ENCODE data around the gene SRSF12.

Gene SRSF12

DNA sequence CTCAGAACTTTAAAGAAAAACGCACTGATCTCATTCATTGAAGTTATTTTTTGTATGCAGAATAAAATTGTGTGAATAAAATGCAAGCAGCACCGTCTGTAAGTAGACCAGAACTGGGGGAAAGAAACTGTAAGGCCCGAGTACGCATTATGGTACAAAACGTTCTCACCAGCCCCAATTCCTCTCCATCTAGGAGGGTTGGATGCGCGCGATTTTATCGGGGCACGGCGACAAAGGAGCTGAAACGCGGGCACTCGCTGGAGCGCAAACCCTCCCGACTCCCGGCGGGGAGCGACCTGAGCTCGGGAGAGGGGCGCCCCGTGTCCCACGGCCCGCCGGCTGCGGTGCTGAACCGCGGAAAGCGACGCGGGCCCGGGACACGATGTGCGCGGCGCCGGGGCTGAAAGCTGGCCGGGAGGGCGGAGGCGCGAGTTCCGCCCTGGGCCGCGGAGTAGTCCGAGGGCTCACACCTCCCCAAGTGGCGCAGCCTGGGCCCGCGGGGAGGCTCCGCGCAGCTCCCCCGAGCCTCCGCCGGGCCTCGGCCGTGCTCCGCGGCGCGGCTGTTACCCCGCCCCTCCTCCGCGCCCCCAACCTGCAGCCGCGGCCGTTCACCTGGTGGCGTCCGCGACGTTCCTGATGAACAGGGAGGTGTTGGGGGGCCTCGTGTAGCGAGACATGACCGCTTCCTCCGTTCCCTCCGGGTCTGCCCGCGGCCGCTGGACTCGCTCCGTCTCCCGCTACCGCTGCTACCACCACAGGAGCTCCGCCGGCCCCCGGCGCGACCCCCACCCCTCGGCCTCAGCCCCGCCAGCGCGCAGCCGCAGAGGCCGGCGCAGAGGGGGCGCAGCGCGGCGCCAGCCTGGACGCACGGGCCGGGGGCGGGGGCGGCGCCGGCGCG, at the start of gene SRSF12:
SRSF12 (minus strand) TSS at position 861 of the 898 bp plus-strand sequence; CDS start at position 677, 184 bp downstream.
- DNase-seq = peak; percentile 15 to 35

DNA sequence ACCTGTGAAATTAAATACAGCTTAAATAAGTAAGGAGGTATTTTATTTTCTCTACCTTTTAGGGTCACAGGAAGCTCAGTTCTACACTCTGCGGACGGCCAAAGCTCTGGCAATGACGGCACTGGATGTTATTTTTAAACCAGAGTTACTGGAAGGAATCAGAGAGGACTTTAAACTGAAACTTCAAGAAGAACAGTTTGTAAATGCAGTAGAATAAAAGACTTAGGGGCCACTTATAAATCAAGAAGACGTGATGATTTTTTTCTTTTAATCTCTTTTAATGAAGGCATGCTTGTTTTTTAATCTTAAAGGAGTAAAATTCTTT, 44.1 kb upstream of the SRSF12 start:
- no peak for DNase-seq

DNA sequence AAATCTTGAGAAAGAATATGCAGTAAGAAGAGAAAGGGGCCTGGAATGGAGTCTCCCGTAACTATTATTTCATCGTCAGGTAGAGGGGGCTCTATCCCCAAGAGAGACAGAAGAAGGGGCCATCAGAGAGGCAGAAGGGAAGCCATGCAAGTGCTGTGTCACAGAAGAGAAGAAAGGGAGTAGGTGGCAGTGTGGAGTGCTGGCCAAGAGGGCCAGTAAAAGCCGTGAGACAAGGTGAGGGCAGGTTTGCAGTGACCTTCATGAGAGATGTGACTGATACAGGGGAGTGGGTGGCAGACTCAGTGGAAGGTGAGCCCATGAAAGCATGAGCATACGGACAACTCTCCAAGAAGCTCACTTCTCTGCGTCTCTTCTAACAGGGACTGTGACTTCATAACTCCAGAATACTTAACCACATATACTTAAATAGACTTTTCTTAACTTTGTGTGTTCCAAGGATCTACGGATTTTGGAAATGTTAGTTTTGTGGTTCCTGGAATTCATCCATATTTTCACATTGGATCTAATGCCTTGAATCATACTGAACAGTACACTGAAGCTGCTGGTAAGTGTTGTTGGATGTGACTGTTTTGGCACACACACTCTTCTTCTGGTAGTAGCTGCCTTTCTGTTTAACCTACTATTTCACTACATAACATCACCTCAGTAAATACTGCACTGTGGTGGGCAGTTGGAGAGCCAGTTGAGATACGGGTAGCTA, 43.6 kb upstream of the SRSF12 start:
- no peak for DNase-seq

DNA sequence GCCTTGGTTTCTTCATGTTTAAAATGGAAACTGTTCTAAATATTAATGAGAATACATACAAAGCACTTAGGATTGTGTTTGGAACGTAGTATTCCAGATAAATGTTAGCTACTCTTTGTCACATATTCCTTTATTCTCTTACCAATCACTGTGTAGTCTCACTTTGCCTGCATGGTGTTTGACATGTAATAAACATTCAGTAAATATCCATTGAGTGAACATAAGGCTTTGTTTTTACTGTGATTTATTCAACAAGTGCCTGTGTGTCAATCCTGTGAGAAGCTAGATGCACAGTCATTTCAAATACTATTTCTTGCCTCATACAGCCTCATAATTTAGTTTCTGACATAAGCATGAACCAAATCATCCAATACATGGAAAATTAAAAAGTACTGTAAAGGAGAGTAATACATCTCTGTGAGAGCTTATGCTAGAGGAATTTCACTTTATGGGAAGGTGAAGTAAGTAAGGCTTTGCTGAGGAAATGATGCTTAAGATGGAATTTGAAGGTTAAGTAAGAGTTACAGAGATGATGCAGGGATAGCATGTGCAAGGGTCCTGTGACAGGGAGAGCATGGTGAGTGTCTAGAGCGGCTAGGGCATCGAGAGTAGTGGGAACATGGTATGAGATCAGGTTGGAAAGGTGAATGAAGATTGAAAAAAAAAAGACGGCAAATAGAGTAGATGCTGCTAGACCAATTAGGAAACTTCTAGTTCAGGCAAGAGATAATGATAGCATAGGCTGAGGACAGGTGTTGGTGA, 42.6 kb upstream of the SRSF12 start:
- DNase-seq = no peak

DNA sequence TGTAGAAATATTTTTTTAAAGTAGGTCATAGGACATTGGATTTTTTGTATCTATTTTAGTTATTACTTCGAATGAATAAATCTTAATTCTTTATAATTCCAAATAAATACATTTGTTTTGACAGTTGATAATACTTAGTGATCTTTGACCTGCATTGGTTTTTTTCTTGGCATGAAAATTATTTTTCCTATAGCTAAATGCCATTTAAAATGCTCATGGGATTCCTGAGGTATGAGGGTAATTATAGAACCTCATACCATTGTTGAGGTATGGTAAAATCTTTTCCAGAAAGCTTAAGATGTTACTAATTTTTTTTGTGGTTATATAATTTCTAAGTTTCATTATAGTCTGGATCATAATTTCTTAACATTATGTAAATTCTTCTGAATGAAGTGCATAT, 36.3 kb upstream of the SRSF12 start:
- no peak for DNase-seq

DNA sequence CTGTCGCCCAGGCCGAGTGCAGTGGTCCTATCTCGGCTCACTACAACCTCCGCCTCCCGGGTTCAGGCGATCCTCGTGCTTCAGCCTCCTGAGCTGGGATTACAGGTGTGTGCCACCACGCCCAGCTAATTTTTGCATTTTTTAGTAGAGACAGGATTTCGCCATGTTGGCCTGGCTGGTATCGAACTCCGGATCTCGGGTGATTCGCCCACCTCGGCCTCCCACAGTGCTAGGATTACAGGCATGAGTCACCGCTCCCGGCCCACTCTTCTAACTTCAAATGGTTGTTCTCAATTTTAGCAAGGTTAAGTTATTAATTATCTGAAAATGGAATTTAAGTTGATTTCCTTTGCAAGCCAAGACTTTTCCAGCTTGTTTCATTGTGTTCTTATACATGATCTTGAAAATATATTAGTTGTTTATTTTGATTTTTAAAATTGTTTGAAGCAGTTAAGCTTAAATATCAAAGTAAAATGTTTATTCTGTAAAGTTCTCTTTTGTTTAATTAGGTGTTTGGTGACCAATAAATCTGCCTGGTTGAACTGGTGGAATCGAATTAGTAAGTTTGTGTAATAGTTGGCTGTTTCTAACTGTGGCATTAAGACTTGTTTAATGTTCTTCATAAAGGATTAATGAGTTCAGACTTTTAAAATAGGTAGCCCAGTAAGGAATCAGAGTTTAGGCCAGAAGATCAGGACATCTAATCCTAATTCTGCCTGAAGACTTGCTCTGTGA, 30.3 kb upstream of the SRSF12 start:
- peak; percentile 30 to 49 for DNase-seq

DNA sequence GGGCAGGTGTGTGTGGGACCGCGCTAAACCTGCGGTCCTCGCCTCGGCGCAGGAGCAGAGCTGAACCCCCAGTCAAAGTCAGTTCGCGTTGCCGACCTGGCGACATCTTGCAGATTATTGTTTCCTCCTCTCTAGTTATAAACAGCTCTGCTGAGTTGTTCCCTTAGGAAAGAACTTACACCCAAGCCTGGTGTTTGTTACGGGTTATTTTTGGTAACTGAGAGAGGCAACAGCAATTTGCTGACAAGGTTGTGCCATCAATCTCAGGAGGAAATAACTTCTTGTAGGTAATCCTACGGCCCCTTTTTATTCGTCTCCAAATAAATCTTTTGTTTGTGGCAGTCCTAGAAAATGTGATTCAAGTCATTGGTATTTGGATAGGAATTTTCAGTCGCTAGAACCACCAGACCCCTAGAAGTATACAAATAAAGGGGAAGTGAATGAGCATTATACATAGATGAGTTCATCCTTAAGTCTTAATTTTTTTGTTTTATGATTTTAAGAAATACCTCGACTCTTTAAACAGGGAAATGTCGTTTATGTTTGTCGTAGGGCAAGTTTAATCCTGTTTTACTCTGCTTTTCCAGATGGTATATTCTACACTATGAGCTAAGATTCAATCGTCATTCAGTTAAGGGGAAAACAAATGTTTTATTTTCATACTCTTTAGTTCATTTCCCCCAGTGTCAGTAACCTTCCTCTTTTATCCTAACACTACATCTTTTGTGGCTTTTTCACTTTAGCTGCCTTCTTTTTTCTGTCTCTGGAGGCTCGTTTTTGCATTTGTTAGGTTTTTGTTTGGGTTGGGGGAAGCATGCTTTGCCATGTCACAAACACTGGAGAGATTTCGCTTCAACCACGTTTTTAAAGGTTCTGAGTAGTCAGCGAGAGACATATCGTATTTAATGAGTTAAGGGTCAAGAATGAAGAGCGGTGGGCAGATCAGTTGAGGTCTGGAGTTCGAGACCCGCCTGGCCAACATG, 29.1 kb upstream of the SRSF12 start:
- peak; percentile 24 to 33 for DNase-seq

DNA sequence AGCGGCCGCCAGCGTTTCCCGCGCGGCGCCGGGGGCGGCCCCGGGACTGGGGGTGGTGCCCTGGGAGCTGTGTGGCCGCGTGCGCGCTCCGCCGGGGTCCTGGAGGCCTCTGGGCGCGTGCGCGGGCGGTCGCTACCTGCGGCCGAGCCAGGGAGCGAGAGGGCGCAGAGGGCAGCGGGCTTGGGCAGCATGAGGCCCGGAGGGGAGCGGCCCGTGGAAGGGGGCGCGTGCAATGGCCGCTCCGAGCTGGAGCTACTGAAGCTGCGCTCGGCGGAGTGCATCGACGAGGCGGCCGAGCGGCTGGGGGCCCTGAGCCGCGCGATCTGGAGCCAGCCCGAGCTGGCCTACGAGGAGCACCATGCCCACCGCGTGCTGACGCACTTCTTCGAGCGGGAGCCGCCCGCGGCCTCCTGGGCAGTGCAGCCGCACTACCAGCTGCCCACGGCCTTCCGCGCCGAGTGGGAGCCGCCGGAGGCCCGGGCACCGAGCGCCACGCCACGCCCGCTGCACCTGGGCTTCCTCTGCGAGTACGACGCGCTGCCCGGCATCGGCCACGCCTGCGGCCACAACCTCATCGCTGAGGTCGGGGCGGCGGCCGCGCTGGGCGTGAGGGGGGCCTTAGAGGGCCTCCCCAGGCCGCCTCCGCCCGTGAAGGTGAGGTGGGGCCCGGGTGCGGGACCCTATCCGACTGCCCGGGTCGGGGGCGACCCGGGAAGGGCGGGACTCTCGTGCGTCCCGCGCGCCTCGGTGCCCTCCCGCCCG, 28.3 kb upstream of the SRSF12 start, which contains the start of gene PM20D2:
PM20D2 (plus strand) TSS at position 100 of the 762 bp plus-strand sequence; CDS start at position 190, 90 bp downstream.
- peak; percentile 67 to 68 for DNase-seq

DNA sequence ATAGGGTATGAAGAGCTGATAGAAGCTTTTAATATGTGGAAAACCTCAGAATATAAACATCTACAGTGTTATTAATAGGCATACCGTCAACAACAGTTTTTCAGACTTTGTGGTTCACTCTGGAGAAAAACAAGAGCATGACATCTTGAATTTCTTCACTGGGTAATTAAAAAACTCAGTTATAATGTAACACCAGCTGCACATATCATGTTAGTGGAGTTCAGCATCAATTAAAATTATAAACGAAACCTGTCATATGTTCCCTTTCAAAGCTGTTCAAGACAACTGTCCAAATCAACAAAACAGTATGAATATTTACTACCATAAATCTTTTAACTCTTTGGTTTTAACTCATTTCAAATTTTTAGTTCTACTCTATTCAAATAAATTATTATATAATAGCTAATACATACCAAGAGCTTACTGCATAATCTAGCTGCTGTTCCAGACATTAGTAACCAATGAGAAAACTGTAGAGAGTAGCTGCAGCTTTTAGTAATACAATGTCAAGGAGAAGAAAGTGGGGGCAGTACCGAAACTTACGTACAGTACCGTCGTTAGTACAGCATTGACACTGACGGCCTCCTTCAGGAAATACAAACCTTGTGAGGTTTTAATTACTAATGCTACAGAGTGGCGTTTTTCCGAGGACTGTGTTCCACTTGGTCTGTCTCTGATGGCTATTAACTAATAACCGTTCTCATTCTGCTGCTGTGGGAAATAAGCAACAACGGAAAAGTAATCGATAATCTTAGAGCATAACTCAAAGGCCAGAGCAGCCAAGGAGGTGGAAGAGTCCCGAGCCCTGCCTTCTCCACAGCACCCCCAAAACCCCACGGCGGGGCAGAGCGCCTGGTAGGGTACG, 27.5 kb upstream of the SRSF12 start:
- peak in 1 of 2 experiments; percentile 27 for DNase-seq

DNA sequence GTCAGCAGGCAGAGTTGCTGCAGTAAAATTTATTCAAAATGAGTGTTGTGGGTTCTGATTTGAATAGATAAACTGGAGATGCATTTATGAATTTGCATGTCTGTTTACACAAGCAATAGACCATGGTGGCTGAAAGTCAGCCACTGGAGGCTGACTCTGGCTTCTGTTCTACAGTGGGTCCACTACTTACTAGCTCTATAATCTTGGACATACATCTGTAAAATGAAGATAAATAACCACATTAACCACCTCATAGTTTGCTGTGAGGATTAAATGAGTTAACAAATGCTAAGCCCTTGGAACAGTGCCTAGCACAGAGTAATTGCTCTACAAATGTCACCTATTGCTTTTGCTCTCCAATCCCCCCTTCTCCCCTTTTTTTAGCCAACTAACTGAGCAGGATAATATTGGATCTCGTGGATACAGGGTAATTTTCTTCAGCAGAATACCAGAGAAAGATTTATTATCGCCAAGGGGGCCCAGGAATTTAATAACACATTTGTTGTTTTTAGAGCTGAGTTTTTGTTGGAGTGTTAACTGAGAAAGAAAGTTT, 26.6 kb upstream of the SRSF12 start:
- no peak for DNase-seq

DNA sequence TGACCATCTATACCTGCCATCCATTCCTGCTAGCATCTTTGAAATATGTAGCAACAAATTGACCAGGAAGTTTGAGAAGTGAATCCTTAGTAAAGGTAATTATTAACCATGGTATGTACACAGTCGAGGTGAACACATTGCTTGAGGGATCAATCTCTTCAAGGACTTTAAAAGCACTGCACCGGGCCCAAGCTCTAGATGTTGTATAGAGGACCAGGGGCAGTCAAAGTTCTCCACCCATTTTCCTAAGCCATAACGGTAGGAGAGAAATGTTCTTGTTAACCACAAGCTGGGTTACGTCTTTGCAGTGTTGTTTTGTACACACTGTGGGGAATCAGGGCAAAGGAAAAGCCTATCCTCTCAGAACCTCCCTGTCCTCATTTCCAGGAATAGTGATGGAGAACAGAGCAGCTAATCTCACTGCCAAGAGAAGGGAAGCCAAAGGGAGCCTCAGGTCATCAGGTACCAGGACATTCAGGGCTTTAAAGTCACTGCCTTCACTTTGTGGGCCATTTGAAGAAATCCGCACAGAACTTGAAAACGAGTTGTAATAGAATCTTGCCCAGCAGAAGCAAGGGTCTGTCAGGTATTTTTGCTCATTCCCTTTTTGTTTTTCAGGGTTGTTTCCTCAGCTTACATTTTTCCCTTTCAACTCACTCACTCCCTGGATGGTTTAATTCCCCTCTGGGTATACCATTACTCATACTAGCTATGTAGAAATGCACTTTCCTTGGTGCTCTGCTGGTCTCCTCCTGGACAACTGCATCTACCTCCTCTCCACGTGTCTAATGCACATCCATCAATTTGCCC, 22.7 kb upstream of the SRSF12 start:
- DNase-seq = no peak

DNA sequence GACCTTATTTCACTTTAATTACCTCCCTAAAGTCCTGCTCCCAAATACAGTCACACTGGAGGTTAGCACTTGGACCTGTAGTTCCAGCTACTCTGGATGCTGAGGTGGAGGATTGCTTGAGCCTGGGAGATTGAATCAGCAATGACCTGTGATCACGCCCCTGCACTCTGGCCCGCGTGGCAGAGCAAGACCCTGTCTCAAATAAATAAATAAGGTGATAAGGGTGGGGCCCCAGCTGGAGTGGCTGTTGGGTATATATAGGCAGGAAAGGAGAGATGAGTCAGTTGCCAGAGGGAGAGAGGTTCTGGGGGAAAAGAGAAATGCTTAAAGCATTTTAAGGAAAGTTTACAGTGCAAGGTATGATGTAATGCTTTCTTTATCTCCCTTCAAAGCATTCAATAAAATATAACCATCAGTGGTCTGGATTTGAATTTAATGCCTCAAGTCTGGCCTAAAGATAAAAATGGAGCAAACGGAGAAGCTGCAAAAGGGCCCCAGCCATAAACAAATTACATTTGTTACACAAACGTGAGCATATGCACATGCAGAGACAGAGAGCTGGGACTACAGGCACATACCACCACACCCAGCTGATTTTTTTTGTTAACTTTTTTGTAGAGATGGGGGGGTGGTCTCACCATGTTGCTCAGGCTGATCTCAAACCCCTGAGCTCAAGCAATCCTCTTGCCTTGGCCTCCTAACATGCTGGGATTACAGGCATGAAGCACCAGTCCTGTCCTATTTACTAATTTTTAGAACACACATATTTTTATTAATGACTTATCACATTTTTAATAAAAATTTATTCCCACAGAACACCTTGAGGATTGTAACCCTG, 21.9 kb upstream of the SRSF12 start:
- DNase-seq = no peak

DNA sequence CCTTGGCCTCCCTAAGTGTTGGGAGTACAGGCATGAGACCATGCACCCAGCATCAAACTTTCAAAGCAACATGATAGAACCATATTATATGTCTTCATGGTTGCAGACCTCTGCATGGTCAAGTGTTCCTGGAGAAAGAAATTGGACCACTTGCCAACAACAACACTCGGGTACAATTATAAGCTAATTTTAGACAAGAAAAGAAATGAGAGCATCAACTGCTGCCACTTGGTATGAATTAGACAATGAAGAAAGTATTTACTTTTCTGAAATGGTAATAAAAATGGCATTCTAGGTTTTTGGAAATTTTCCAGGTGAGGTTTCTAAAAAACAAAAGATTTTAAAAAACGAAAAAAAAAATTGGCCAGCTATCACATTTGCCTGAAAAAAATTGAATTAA, 20.3 kb upstream of the SRSF12 start:
- no peak for DNase-seq

DNA sequence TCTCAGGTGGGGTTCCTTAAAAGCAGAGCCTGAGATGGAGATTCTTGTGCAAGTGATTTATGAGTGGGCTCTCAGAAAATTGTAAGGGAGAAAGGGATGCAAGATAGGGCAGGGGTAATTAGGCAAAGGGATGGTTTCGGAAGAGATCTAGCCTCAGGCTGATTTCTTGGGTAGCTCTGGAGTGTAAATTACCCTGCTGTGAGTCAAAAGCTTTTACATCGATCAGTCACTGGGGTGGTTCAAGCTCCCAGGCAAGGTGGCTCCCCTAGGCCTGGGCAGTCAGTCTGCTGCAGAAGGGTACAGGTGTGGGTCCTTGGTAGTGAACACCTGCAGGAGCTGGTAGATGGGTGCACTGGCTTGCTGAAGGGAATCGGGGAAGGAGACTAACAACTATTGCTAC, 16.9 kb upstream of the SRSF12 start:
- no peak for DNase-seq

DNA sequence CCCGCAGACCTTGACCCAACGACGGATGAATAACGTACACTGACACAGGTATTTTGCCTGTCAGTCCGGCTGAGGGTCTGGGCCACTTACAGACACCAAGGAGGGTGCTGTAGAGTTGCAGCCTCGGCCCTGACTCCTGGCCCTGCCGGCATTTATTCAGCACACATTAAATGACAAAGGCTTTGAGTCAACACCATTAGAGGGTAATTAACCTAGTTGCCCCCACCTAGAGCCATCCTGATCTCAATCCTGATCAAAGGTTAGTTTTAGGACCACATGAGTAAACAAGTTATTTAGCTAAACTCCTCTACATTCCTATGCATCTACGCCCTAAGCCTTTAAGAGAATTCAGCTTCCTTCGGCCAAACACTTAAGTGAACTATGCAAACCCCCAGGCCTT, 16.1 kb upstream of the SRSF12 start:
- no peak for DNase-seq

DNA sequence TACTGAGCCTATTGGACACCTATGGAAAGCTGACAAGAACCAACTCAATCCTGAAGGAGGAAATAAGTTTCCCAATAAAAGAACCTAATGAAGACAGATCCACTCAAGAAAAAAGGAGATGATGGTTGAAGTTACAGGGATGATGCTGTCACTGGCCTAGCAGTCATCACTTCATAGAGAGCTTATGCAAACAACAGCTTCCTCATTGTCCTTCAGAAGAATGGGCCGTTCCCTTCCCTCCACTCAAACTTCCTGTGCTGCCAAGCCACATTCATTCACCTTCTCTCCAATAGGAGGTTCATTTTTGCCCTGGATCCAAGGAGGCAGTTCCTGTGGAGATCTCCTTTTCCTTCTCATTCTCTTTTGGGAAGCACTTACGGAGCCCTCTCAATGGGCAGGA, 14.2 kb upstream of the SRSF12 start:
- no peak for DNase-seq

DNA sequence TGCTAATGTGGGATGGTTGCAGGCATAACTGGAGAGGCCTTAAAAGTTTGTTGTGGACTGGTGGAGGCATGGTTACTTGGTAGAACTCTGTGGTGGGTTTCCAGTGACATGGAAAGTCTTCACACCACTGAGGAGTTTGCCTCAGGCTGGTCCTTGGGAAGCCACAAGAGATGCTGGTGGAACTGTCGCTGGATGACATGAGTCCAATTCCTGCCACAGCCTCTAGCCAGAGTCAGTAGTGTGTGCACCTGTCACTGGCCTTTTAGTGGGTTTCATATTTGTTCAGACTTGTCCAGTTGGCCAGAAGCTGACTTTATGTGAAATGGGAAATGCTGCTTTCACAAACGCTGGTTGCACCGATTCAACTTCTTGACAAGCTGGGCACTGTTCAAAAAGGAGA, 13.7 kb upstream of the SRSF12 start:
- DNase-seq = no peak
